Lower leg skin (tissue), 3 donors: Measurements from ENCODE around the gene MR1.

ENCODE experiments used
- CTCF ChIP-seq, 3 donors: fragments of 450-650 bp; IDR thresholded peaks; one replicate each; pipeline ENCODE4 v1.5.1; 2016; ENCODE audit warnings: antibody characterized with exemption in 3 of 3, mild to moderate bottlenecking in 3 of 3, moderate library complexity in 2 of 3
- POLR2A ChIP-seq, 2 donors: fragments of 450-650 bp; IDR thresholded peaks; one replicate each; pipeline ENCODE4 v1.6.1; 2016 to 2017; ENCODE audit warnings: antibody characterized with exemption in 2 of 2, mild to moderate bottlenecking in 1 of 2, moderate library complexity in 1 of 2

DNA sequence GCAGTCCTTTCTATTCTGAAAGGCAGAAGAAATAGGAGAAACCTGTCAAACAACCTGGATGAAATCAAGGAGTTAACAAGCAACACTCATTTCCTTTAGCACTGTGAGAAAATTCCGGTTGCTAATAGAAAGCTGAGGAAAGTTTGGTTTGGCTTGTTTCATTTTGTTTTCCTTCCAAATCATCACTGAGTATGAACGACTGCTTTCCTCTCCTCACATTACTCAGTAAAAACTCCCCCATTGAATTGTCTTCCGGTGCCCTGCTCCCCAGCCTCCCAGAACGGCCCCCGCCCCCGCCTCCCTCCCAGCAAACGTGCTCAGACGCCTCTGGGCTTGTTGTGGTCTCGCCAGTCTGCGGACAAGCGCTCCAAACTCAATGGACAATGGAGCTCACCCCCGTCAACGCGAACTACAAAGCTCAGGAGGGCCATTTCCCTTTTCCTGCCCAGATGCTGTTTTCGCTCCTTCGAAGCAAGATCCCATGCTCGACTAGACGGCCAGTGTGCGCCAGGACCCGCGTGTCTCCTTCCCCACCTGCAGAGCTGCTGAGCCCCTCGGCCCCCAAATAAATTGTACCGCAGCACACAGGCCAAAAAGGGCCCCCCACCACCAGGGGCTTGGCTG, 11.9 kb upstream of the MR1 start:
- no peak for TF ChIP-seq CTCF (IDR thresholded peaks at IDR 0.05)
- TF ChIP-seq POLR2A (IDR thresholded peaks at IDR 0.05), result no peak
